ENCODE data around the gene NUDCD2. TPM values are rescaled to one million over a fixed set of nuclear protein-coding genes. Genes with fewer than 3 reads are reported as not detected.

The NUDCD2 gene
- polyA plus RNA-seq, 1 of the 3 experiments (the other 2 are of a cell fraction) = 7.8 TPM

DNA sequence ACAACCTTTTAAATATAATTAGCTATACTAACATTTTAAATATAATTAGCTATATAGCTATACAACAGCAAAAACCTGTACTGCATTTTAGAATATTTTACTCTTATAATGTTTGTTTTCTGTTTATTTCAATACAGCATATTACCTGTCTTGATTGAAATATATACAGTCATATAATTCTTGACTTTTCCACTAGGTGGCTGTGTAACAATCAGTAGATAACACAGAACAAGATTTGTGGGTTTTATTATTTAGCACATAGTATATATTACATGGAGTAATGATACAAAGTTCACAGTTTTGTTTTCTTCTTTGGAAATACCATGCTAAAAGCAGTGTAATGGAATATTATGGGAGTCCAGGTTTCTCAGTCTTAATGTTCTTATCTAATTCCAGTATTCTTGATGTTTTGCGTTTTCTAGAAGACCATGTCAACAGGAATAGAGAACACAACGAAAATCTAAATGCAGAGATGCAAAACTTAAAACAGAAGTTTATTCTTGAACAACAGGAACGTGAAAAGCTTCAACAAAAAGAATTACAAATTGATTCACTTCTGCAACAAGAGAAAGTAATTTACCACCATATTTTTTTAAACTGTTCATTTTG, 13.8 kb upstream of the NUDCD2 start:
- Histone ChIP-seq H3K9ac (no peak overlapping the region), H3K36me3 (replicated peaks in 1 of 2; ENCODE audit: control insufficient read depth in 1 of 2, insufficient read depth in 2 of 2, low read length in 1 of 2) (peaks cover 11 to 51% of the 10 kb centered on the region in 2 experiments), H3K27ac (ENCODE audit: low read depth in 2 of 2, low read length in 1 of 2) (no peak overlapping the region), H3K79me2 (ENCODE audit: insufficient read depth) (no peaks in the 10 kb centered on the region), H3K4me1 (ENCODE audit: control insufficient read depth in 1 of 2, insufficient read depth in 2 of 2, low read depth in 1 of 2, low read length in 1 of 2) (peaks cover 0 to 7% of the 10 kb centered on the region in 2 experiments; a peak in 3 of 4 replicates), H3K9me2 (no peaks in the 10 kb centered on the region), H3K4me3 (ENCODE audit: low read depth in 2 of 2, low read length in 1 of 2) (no peak overlapping the region), H4K20me1 (ENCODE audit: insufficient read depth) (no peaks in the 10 kb centered on the region), H3K9me3 (no peaks in the 10 kb centered on the region), H3F3A (replicated peaks; ENCODE audit: insufficient read depth) (peaks cover 18% of the 10 kb centered on the region), H2AFZ (ENCODE audit: low read depth) (no peak overlapping the region), H3K4me2 (no peak overlapping the region), H3K27me3 (ENCODE audit: insufficient read depth) (no peaks in the 10 kb centered on the region)
- ChIA-PET POLR2A (no interaction called here), CTCF (interaction anchor here (0.9 to 3.1 kb wide), 16 partner anchors 8 to 91 kb away, joined by 3 to 17 read pairs (median 4); partner anchors contain the start of gene MAT2B)
- 91% methylated on average over 3 of the region's 3 CpGs for WGBS (ENCODE audit: low lambda C conversion rate)
- no peak for DNase-seq
- TF ChIP-seq, protein P1, sequence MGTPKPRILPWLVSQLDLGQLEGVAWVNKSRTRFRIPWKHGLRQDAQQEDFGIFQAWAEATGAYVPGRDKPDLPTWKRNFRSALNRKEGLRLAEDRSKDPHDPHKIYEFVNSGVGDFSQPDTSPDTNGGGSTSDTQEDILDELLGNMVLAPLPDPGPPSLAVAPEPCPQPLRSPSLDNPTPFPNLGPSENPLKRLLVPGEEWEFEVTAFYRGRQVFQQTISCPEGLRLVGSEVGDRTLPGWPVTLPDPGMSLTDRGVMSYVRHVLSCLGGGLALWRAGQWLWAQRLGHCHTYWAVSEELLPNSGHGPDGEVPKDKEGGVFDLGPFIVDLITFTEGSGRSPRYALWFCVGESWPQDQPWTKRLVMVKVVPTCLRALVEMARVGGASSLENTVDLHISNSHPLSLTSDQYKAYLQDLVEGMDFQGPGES (IDR thresholded peaks at IDR 0.05; ENCODE audit: low read depth, low read length) = no peak
- TF ChIP-seq RAD21 (IDR thresholded peaks at IDR 0.05; ENCODE audit: low read length) (peak; percentile 50), SMC3 (IDR thresholded peaks at IDR 0.05; ENCODE audit: low read depth, low read length) (peak; percentile 9; the same call in 1 of the 2 replicates), YY1 (IDR thresholded peaks at IDR 0.05; ENCODE audit: low read depth) (no peak)
- TF ChIP-seq, protein P2, sequence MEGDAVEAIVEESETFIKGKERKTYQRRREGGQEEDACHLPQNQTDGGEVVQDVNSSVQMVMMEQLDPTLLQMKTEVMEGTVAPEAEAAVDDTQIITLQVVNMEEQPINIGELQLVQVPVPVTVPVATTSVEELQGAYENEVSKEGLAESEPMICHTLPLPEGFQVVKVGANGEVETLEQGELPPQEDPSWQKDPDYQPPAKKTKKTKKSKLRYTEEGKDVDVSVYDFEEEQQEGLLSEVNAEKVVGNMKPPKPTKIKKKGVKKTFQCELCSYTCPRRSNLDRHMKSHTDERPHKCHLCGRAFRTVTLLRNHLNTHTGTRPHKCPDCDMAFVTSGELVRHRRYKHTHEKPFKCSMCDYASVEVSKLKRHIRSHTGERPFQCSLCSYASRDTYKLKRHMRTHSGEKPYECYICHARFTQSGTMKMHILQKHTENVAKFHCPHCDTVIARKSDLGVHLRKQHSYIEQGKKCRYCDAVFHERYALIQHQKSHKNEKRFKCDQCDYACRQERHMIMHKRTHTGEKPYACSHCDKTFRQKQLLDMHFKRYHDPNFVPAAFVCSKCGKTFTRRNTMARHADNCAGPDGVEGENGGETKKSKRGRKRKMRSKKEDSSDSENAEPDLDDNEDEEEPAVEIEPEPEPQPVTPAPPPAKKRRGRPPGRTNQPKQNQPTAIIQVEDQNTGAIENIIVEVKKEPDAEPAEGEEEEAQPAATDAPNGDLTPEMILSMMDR (IDR thresholded peaks at IDR 0.05) = peak; percentile 64

GRCh38 chr5:163467682-163468081, 7.8 kb upstream of the NUDCD2 start:
- 35% methylated on average over 4 of the region's 4 CpGs for WGBS (ENCODE audit: low lambda C conversion rate)
- peak overlapping the region; percentile 42 for H3K4me2 ChIP-seq
- H3F3A ChIP-seq (replicated peaks; ENCODE audit: insufficient read depth) = peaks cover 2% of the 10 kb centered on the region
- no peaks in the 10 kb centered on the region for H3K9me2 ChIP-seq
- H3K9me3 ChIP-seq = no peaks in the 10 kb centered on the region
- no peaks in the 10 kb centered on the region for H4K20me1 ChIP-seq (ENCODE audit: insufficient read depth)
- peak overlapping the region in 1 of 2 experiments; percentile 73; a peak in 3 of 4 replicates for H3K27ac ChIP-seq (ENCODE audit: low read depth in 2 of 2, low read length in 1 of 2)
- peaks cover 49% of the 10 kb centered on the region for H3K79me2 ChIP-seq (ENCODE audit: insufficient read depth)
- no peaks in the 10 kb centered on the region for H3K27me3 ChIP-seq (ENCODE audit: insufficient read depth)
- POLR2A ChIA-PET = no interaction called here
- TF ChIP-seq RAD21 (IDR thresholded peaks at IDR 0.05; ENCODE audit: low read length) (no peak), RCOR1 (IDR thresholded peaks at IDR 0.05; ENCODE audit: low read length) (peak; percentile 12; the same call in 1 of the 2 replicates), MAX (IDR thresholded peaks at IDR 0.05; ENCODE audit: low read depth) (no peak), GATA2 (CRISPR knock-in tag; IDR thresholded peaks at IDR 0.05) (peak; percentile 59), YY1 (IDR thresholded peaks at IDR 0.05; ENCODE audit: low read depth) (no peak)
- H3K4me1 ChIP-seq (ENCODE audit: control insufficient read depth in 1 of 2, insufficient read depth in 2 of 2, low read depth in 1 of 2, low read length in 1 of 2) = peaks cover 12 to 15% of the 10 kb centered on the region in 2 experiments; a peak in 3 of 4 replicates
- H3K9ac ChIP-seq = peak overlapping the region; percentile 21; the same call in 1 of the 2 replicates
- H3K36me3 ChIP-seq (replicated peaks in 1 of 2; ENCODE audit: control insufficient read depth in 1 of 2, insufficient read depth in 2 of 2, low read length in 1 of 2) = peaks cover 8 to 11% of the 10 kb centered on the region in 2 experiments
- peak overlapping the region; percentile 1 to 15; a peak in 1 of 4 replicates for H3K4me3 ChIP-seq (ENCODE audit: low read depth in 2 of 2, low read length in 1 of 2)
- peak overlapping the region; percentile 72 for H2AFZ ChIP-seq (ENCODE audit: low read depth)
- CTCF ChIA-PET = interaction anchor here (1.8 to 2.4 kb wide), 2 partner anchors 9 to 13 kb away, joined by 4 to 6 read pairs; no protein-coding TSS in a partner anchor
- DNase-seq = peak; percentile 24
